SK-N-MC (cell line): ENCODE measurements around the gene PDK2.

Source experiments
- DNase-seq: peaks from one replicate; pipeline ENCODE4 v3.0.0-alpha.2; 2011; ENCODE audit warnings: low read depth, low spot score
- H3K27ac ChIP-seq: fragments of 200-600 bp; sonication (generic); 2 replicates; pipeline ENCODE4 v1.5.1; 2016; ENCODE audit warnings: mixed run types
- H3K36me3 ChIP-seq: fragments of 200-600 bp; sonication (generic); 2 replicates; pipeline ENCODE4 v1.6.1; 2017; ENCODE audit warnings: antibody characterized with exemption, low read length, mixed read lengths; ENCODE audit not compliant: insufficient read depth
- H3K4me3 ChIP-seq: fragments of 200-600 bp; sonication (generic); 2 replicates; pipeline ENCODE4 v1.5.1; 2016
- H3K9ac ChIP-seq: fragments of 200-600 bp; sonication (generic); 2 replicates; pipeline ENCODE4 v1.8.0; 2017; ENCODE audit warnings: mixed run types, mixed read lengths; ENCODE audit not compliant: insufficient read length
- H3K9me3 ChIP-seq: fragments of 200-600 bp; sonication (generic); 2 replicates; pipeline ENCODE4 v1.6.1; 2017; ENCODE audit warnings: low read depth, mild to moderate bottlenecking, antibody characterized with exemption, low read length, moderate library complexity, mixed read lengths
- EZH2 ChIP-seq: fragments of 200-600 bp; sonication (generic); IDR thresholded peaks from one replicate; pipeline ENCODE4 v1.6.1; 2017; ENCODE audit warnings: antibody characterized with exemption
- FOXP2 ChIP-seq: optimal IDR thresholded peaks from 2 replicates; pipeline ENCODE3; 2011; ENCODE audit warnings: mild to moderate bottlenecking, moderate library complexity; ENCODE audit not compliant: insufficient read depth; ENCODE audit errors: extremely low read length, control extremely low read depth
- POLR2AphosphoS5 ChIP-seq: IDR thresholded peaks from 2 replicates; pipeline ENCODE4 v1.6.1; 2012; ENCODE audit warnings: mild to moderate bottlenecking, low read depth, low read length, borderline replicate concordance

PDK2 gene

DNA sequence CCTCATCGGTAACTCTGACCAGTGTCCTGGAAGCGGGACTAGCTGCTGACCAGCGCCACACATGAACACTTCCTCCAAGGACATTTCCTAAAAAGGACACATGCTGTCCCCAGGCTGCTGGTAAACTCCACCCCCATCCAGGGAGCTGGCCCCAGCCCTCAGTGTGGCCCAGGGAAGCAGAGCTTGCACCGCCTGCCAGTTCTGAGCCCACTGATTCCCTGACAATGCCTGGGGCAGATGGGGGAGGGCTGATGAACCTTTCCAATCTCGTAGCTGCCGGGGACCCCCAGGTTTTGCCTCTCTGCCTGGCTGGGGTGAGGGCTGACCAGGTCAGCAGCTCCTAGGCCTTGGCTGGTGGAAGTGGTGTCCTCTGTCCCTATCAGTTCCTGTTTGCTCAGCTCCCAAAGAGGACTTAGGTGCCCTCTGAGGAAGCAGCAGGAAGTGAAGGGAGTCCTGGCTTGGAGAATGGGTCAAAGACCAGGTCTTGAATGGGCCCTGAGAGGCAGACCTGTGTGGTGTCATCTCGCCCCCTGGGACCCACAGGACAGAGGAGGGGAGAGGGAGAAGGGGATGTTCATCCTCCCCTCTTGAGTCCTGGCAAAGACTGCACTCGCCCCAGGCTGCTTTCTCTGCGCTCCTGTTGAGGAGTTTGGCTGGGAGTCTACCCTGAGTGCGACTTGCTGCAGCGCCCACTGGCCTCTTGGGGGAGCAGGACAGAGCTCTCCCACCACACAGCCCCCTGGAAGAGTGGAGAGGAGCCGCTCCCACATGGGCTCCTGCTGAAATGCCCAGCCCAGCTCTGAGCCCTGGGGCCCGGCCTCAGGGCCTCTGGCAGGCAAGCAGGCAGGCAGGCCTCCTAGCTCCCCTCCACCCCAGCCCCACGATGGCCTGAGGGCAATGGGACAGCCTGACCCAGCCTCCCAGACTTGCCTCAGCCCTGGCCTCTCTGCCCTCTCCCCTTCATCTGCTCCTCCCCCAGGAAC lies 16.8 kb downstream of the PDK2 start:
- H3K4me3 ChIP-seq = no peak overlapping the region
- no peak overlapping the region for H3K9ac ChIP-seq
- no peak for DNase-seq
- H3K27ac ChIP-seq = no peak overlapping the region
- H3K9me3 ChIP-seq = no peaks in the 10 kb centered on the region
- no peaks in the 10 kb centered on the region; the same call in 1 of the 2 replicates for H3K36me3 ChIP-seq
- TF ChIP-seq EZH2 (no peak), POLR2AphosphoS5 (peak; percentile 6)

DNA sequence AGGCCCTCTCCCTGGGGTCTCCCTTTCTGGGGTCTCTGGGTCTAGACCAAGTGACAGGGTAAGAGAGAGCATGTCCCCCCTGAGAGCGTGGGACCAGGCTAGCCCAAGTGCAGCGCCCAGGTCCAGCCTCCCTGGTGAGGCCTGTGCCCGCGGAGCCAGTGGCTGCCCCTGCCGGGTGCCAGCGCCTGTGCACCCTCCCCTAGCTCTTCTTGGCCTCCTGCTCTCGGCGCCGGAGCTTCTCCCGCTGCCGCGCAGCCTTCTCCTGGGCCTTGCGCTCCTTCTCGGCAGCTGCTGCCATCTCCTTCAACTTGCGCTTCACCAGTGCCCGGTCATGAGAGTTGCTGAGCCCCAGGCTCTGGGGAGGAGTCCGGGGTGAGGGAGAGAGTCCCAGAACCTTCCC lies 17.5 kb downstream of the PDK2 start:
- no peak for TF ChIP-seq EZH2
- no peak for TF ChIP-seq FOXP2
- TF ChIP-seq POLR2AphosphoS5 = no peak; the same call in 1 of the 2 replicates
- no peak overlapping the region for H3K4me3 ChIP-seq
- no peaks in the 10 kb centered on the region for H3K9me3 ChIP-seq
- no peaks in the 10 kb centered on the region; the same call in 1 of the 2 replicates for H3K36me3 ChIP-seq
- H3K27ac ChIP-seq = no peak overlapping the region
- no peak overlapping the region for H3K9ac ChIP-seq
- DNase-seq = no peak

DNA sequence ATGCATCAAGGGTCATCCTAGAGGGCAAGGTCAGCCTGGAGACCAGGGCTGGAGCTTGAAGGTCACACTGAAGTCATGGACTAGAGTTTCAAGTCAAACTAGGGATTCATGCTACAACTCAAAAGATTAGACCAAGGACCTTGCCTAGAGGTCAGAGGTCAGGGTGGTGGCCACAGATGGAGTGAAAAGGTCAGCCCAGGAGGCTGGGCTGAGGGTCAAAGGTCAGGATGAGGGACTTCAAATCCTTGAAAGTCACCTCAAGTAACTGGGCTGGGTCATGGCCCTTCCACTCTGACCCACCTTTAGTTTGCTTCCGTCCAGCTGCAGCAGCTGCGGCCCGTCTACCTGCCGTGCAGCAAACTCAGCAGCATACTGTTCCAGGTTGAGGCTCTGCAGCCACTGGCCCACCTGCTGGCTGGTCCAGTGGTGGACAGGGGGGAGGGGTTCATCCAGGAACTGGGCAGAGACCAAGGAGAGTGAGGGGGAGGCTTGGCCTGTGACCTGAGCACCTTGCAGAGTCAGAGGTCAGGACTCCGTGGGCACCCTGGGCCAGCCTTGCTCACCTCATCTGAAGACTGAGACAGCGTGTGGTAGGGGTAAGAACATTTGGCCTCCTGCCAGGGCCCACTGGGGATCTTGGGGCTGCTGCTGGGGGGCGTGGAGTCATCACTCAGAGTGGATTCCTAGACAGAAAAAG lies 18.6 kb downstream of the PDK2 start:
- no peak overlapping the region for H3K9ac ChIP-seq
- H3K4me3 ChIP-seq = no peak overlapping the region
- no peak overlapping the region for H3K27ac ChIP-seq
- no peaks in the 10 kb centered on the region for H3K9me3 ChIP-seq
- no peaks in the 10 kb centered on the region; the same call in 1 of the 2 replicates for H3K36me3 ChIP-seq
- DNase-seq = no peak
- TF ChIP-seq FOXP2 = no peak
- TF ChIP-seq EZH2 = no peak
- TF ChIP-seq POLR2AphosphoS5 = no peak

DNA sequence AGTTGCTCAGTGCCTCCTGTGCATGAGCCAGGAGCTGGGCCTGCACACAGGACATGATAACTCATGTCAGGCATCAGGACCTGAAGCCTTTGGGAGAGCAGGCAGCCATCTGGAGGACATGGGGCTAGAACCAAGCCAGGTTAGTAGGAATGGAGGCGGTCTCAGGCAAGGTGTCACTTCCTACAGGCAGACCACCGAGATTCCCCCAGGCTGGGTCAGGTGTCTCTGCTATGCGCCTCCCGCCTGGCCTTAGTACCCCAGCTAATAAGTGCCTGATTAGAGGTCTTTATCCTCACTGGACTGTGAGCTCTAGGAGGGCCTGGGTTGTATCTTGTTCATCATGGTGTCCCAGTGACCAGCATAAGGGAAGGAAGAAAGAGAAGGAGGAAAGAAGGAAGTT lies 19.2 kb downstream of the PDK2 start:
- Histone ChIP-seq H3K27ac (no peak overlapping the region), H3K36me3 (no peaks in the 10 kb centered on the region; the same call in 1 of the 2 replicates), H3K4me3 (no peak overlapping the region), H3K9ac (no peak overlapping the region), H3K9me3 (no peaks in the 10 kb centered on the region)
- TF ChIP-seq POLR2AphosphoS5 = no peak
- no peak for TF ChIP-seq FOXP2
- DNase-seq = no peak

DNA sequence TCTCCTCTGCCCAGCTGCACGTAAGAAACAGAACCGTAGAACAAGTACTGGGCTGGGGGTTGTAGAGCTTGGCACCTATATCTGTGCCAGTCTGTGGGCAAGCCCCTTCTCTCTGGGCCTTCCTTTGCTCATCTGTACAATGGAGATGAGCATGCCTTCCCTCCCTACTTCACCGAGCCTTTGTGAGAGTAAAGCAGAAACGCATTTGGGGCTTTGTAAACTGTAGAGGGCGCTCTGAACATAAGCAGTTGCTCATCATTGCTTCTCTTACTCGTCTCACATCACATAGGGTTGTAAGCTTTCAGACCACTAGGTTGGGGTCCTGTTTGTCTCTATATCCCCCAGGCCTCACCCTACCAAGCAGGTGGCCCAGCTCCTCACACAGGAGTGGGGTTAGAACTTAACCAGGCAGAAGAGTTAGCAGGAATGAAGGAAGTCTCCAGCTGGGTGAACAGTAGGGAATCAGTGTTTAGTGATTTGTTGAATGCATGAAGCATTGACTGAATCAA lies 19.8 kb downstream of the PDK2 start:
- Histone ChIP-seq H3K9me3 (no peaks in the 10 kb centered on the region), H3K9ac (no peak overlapping the region), H3K27ac (peak overlapping the region; percentile 5; the same call in 1 of the 2 replicates), H3K36me3 (no peaks in the 10 kb centered on the region; the same call in 1 of the 2 replicates), H3K4me3 (no peak overlapping the region)
- DNase-seq = peak; percentile 45
- TF ChIP-seq FOXP2 = no peak
- no peak for TF ChIP-seq EZH2
- no peak for TF ChIP-seq POLR2AphosphoS5

DNA sequence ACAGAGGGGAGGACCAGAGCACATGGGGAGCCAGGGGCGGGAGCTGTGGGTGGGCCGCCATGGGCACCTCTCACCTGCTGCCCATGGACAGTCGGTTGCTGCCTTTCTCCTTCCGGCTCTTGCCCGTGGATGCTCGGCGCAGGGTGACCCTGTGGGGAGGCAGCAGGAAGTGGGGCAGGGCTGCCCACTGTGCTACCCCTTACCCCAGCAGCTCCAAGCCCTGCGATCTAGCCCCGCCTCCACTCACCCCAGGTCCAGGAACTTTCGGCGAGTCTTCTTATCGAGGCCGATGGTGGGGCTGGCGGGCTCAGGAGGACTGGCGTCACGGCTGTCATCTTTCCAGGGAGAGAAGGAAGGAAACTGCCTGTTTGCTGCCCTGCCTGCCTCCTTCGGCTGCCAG lies 20.6 kb downstream of the PDK2 start:
- Histone ChIP-seq H3K9me3 (no peaks in the 10 kb centered on the region), H3K9ac (no peak overlapping the region), H3K36me3 (no peaks in the 10 kb centered on the region; the same call in 1 of the 2 replicates), H3K27ac (no peak overlapping the region), H3K4me3 (no peak overlapping the region)
- no peak for DNase-seq
- TF ChIP-seq POLR2AphosphoS5 = no peak
- no peak for TF ChIP-seq FOXP2
- TF ChIP-seq EZH2 = no peak

DNA sequence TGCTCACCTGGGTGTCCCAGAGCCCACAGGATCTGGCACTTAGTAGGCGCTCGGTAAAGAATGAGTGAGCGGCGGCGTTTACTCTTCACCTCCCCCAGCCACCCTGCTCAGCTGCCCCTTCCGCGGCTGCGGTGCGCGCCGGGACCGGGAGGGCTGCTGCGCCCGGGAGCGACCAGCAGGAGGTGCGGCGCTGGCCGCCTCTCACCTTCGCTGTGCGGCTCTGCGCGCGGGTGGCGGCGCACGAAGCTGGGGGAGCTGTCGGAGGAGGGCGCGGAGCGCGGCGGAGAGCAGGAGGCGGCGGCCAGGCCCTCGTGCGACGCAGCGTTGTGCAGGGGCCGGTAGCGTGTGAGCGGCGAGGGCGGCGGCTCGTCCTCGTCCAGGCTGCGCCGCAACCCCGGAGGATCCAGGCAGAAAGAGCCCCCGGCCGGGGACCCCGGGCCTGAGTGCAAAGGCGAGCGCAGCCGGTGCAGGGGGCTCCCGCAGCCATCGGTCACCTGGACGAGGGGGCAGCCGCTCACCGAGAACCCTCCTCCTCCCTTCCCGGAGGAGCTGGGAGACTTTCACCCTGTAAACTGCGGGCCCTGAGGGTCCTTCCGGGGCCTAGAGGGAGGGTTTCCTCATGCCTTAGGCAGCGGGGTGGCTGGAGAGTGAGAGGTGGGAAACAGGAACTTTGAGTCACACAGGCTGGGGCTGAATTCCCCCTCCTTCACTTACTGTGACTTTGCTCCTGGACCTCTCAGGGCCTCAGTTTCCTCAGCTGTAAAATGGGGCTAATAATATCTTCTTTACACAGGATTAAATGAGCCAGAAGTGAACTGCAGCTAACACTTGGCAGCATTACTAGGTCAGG lies 22.3 kb downstream of the PDK2 start:
- Histone ChIP-seq H3K27ac (no peak overlapping the region), H3K36me3 (no peaks in the 10 kb centered on the region; the same call in 1 of the 2 replicates), H3K4me3 (no peak overlapping the region), H3K9ac (no peak overlapping the region), H3K9me3 (no peaks in the 10 kb centered on the region)
- no peak for TF ChIP-seq POLR2AphosphoS5
- no peak for DNase-seq
